Pons (tissue), 1 donor: Measurements from ENCODE around the gene NUAK2.

ENCODE experiments used
- DNase-seq: peaks from one replicate; pipeline ENCODE4 v3.0.0-alpha.2; 2016; ENCODE audit warnings: low spot score

The NUAK2 gene

DNA sequence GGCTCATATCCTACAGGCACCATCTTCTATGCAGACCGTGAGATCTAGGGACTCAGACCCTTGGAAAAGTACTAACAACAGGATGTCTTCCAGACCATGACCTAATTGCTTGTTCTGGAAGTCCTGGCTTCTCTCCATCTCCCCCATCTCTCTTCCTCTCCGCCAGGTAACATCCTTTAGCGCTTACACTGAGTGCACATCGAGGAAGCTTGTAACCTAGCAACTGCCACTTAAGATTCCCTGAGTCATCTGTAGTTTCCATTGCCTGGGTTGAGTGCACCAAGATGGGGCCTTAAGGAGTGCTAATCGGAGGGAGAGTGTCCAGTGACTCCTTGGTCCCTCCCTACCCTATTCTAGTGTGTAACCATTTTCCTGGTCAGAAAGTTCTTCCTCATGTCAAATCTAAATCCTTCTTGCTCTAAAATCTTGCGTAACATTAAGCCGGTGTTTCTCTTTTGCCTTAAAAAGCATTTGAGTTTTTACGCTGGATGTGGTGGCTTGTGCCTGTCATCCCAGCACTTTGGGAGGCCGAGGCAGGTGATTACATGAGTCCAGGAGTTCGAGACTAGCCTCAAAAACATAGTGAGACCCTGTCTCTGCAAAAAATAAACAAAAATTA is 25.5 kb upstream of the NUAK2 start:
- no peak for DNase-seq

DNA sequence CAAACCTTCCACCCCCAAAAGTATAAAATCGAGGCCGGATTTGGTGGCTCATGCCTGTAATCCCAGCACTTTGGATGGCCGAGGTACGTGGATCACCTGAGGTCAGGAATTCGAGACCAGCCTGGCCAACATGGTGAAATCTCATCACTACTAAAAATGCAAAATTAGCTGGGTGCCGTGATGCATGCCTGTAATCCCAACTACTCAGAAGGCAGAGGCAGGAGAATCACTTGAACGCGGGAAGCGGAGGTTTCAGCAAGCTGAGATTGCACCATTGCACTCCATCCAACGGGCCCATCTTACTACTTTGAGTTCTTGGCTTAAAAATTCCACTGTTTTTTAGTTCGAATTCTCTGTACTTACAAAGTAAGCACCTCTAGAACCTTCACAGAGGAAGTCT is 24.2 kb upstream of the NUAK2 start:
- no peak for DNase-seq

DNA sequence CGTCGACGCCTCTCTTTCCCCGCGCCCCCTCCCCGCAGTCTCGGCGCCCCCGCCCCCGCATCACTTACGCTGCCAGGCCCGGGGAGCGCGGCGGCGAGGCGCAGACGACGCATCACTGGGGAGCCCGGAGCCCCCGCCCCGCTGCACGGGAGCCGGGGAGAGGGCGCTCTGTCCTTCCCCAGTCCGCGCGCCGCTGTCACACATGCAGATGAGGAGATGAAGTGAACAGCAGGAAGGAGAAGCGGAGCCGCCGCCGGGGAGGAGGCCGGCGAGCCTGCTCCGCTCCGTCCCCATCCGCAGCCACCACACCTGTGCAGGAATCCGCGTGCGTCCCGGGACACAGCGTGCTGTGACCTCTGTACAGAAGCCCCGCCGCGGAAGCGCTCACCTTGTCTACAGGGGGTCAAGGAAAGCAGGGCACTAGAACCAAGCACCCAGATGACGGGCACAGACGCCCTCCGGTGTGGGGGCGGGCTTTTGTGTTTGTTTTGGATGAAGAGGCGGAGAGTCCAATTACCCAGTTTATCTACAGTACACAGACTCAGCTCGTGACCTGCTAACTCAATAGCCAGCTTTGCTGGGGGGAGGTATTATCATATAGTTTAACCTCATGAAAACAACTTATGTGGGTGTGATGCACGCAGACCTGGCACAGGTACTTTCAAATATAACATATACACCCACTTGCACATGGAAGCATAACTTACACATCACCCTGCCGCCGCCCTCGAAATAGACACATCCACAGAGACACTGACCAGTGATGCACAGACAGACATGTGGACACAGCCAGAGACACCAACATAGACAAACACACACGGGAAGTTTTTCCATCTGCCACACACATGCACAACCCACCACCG is 22.8 kb upstream of the NUAK2 start:
- DNase-seq, result no peak

DNA sequence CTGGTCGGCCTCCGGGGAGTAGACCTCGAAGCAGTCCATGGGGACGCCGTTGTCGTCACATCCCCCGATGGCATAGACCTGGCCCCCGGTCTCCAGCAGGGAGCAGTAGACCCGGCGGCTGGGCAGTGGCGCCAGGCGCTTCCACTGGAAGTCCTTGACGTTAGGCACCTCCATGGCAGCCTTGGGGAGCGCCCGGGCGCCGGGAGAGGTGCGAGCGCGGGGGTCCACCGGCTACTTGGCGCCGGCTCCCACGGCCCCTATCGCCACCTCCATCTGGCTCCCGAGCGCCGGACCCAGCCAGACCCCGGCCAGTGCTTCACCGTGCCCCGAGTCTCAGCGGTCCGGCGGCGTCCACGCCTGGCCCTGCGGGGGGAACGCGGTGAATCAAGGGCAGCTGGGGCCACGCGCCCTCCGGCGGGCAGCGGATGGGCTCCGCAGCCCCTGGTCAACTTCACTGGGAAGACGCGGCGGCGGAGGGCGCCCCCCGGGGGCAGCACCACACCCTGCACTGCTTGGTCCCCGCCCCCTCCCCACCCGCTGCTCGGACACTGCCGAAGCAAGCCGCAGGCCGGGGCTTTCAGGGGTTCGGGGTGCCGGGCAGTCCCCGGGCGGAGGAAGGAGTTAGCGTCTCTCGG is 22.0 kb upstream of the NUAK2 start:
- no peak for DNase-seq

DNA sequence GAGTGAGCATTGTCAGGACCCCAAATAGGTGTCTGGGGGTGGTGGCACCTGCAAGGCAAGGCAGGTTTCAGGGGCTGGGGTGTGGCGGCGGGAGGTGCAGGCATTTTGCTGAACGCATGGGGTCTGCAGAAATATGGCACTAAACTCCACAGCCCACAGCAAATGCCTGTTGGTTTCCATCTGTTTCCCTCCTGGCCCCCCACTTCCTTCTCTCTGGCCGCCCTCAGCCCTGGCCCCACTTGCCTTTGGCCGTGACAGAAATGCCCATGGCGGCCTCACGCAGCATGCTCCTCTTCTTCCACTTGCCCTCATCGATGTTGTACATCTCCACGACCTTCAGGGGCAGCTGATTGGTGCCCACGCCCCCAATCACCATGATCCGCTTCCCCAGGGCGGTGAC is 21.4 kb upstream of the NUAK2 start:
- DNase-seq, result no peak

DNA sequence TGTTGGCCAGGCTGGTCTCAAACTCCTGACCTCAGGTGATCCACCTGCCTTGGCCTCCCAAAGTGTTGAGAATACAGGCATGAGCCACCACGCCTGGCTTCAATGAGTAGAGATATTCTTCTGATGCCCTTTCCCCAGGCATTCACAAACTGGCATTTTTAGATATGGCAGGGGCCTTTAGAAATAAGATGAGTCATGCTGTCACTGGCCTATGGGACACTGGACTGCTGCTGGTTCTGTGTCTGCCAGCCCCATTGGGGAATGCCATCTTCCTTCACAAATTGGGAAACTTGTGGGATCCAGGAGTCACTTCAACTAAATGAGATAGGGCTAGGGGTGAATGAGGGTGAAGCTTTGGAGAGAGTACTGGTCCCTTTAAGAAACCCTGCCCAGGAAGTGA is 19.1 kb upstream of the NUAK2 start:
- DNase-seq, result no peak

DNA sequence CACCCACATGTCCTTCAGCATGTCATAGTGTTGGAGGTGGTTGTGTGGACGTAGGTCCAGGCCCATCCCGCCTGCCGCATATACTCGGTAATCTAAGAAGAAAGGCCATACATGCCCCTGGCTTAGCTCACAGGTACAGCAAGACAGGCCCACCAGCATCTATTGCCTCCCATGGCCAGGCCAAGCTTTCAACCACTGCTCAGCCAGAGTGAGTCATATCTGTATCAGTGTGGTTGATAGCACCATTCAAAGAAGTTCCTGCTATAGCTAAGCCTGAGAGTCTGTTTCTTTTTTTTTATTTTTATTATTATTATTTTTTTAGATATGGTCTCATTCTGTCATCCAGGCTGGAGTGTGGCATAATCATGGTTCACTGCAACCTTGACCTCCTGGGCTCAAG is 18.2 kb upstream of the NUAK2 start:
- DNase-seq, result no peak

DNA sequence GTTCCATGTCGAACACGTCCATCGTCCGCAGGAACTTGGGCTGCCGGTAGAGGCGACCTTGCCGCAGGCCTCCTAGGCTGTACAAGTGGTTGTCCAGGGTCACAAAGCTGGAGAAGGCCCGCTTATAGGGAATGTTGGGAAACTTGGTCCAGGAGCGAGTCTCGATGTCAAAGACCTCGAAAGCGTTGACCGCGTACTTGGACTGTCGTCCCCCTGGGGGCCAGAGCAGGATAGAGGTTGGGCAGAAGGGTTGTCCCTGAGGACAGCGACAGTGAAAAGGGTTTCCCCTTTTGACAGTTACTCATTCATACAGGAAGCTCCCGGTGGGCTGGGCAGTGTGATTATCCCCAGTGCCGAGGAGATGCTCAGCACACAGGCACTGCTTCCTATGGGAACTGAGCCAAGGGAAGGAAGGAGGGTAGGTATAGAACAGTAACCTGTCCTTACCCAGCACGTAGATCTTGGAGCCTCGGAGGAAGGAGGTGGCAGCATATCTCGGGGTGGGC is 17.7 kb upstream of the NUAK2 start:
- DNase-seq, result no peak

DNA sequence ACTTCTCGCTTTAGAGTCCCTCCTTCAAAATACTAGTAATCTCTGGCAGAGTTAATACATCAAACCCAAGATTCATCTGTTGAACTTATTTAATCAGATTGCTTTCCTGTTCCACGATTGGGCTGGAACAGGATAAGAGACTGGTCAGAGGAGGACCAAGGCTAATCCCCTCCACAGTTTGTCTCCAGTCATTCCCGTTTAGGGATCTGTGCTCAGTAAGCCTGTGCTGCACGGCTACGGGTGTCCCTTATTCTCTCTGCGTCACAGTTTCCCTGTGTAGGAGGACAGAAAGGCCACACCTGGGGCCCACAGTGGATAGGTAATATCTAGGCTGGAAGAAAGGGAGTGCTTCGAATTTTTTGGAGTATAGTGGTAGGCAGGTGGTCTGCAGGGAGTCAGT is 16.5 kb upstream of the NUAK2 start:
- no peak for DNase-seq

DNA sequence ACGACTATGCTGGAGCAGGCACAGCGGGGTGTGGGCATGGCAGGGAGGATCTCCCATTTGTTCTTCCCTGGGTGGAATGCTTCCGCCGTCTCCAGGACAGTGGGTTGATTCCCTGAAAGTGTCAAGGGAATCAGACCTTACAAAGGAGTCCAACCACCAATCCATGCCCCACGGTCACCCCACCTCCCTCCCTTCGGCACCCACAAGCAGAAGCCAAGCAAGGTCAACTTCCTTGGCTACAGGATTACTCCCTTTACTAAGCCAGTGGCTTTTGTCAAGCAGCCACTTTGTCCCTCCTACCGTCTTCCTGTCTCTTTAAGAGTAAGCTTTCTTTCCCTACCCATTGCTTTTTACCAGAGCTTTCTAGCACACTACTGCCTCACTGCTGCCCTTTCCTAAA is 15.9 kb upstream of the NUAK2 start:
- no peak for DNase-seq

DNA sequence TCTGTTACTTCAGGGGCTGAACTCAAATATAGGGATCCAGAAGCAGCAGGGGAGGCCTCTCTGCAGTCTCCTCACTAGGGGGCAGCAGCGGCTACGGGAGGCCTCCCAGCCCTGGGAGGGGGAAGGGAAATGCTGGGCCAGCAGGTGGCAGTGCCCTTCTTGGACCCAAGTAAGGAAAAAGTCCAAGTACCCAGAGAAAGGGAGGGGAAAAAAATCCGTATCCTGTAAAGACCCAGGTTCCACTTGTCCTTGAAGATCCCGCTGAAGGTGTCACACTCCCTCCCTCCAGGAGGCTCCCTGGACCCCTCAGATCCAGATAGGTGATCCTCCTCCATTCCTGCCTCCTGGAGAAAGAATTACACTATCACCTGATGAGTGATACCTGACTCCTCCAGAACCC is 14.1 kb upstream of the NUAK2 start:
- peak; percentile 84 for DNase-seq

DNA sequence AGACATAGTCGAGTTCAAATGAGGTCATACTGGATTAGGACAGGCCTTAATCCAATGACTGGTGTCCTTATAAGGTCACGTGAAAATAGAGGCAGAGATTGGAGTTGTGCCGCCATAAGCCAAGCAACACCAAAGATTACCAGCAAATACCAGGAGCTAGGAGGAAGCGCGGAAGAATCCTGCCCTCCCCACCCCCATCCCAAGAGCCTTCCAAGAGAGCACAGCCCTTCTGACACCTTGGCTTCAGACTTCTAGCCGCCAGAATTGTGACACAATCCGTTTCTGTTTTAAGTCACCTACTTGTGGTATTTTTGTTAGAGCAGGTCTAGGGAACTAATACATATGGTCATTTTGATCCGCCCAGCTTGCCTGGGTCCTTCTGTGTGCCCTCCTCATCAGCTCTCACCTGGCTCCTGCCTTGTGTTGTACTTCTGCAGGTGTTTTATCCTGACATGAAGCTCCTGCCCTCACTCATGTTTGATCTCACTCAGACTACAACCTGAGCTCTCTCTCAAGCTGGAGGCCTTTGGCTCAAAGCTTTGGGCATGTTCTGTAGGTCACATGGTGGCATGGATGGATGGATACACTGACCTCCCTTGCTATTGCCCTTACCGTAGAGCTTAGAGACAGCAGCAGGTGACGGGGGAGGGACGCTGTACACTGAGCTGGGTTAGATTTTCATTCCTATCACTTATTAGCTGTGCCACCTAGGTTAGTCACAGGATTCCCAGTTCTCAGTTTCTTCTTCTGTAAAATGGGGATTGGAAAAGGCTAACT is 10.7 kb upstream of the NUAK2 start:
- DNase-seq, result no peak

DNA sequence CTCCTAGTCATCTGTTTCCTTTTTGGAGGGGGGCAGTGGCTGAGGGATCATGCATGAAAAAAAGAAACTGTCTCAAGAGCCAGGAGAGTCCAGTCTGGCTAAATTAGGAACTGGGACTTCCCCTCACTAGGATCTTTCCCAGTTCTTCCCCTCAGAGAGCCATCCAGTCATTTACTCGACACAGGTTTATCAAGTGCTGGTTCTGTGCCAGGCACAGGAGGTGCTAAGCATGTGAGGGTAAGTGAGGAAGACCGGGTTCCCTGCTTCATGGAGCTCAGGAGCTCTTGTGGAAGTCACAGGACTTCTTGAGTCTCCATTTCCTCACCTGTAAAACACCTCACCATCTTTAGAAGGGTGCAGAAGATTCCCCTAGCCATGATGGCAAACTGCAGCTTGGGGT is 8.6 kb upstream of the NUAK2 start:
- DNase-seq, result no peak

DNA sequence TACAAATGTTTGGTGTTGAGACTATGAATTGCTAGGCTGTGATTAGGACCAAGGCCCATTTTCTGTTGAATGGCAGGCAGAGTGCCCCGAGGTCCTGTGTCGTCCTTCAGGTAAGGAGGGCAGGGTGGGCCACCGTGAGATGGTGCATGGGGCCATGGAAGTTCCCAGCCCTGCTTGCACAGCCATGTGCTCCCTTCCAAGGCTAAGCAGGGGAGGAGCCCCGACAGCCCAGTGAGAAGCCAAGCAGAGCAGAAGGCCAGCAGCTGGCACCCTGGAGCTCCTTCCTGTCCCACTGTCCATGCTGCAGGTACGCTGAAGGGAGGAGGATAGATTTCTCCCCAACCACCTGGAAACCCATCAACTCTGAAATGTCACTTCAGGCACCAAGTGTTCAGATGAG is 8.2 kb upstream of the NUAK2 start:
- no peak for DNase-seq

DNA sequence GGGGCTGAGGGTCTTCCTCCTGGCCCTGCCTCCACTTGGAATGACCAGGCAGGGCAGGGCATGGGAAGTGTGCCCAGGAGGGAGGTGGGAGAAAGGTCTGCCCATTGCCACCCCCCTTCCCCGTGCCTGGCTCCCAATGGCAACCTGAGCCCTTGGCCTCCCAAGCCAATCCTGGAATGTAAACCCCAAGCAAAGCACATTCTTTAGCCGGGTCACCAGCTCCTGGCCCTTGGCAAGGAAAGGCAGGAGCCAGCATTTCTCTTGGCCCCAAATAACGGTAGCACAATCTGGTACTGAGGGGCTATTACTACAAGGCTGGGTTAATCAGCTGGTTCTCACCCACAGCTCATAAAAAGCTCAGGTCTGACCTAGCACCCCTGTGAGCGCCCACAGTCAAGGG is 6.9 kb upstream of the NUAK2 start:
- no peak for DNase-seq

DNA sequence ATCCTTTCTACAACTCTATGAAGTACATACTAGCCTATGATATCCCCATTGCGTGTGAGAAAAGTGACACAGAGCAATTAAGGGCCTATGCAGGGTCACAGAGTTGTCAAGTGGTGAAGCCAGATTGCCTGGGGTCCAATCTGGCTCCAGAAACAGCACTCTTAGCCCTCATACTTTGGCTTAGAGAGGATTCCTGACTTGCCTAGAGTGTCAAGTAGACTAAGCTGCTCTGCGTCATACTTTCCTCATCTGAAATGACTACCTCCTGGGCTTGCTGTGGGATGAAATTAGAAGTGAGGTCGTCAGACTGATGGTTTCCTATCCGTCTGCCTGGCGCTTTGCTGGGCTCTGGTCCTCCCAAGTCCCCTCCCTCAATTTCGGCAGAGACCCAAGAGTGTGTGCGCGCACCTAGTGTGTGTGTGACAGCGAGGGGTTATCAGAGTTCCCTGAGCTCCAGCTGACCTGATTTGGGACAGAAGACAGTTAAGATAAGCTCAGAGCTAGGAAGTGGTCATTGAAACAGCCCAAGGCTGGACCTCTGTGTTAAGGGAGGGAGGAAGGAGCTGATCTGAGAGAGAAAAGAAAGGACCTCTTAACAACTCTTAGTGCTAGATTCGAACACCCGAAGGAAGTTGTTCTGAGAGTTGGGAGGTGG is 5.4 kb upstream of the NUAK2 start:
- no peak for DNase-seq

DNA sequence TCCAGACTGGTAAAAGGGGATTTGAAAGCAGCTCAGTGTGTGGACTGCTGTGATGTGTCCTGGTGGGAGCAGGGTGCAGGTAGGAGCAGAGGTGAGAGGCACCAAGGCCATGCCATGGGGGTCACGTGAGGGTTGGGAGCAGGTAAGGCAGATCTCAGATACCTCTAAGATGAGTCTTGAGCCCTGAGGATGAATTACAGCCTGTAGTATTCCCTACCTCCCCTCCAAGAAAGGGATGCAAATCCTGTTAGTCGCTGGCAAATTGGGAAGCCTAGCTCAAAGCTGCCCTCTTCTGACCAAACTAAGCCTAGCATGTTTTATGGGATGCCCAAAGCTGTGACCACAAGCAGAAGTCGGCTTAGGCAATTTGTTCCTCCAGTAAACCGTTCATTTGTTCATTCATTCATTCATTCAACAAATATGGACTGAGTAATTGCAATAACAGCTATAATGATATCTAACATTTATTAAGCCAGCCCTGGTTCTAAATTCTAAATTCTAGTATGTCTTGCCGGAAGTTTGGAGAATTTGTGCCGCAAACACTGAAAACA is 3.9 kb upstream of the NUAK2 start:
- peak; percentile 86 for DNase-seq

DNA sequence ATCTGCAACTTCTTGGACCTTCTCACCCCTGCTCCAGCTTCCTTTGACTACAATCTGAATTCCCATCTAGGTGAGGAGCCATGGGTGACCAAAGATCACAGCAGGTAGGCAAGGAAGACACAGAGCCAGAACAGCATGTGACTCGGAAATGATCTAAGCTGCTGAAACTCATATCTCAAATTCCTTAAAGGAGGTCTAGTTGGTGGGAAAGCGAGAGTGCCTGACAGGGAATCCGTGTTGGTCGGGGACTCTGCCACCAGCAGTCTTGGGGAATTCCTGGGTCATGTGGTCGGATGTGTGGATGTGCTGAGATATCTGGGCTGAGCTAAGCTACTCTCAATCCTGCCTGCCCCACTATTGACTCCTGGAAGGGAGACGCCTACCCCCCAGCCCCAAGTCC is 3.2 kb upstream of the NUAK2 start:
- no peak for DNase-seq

DNA sequence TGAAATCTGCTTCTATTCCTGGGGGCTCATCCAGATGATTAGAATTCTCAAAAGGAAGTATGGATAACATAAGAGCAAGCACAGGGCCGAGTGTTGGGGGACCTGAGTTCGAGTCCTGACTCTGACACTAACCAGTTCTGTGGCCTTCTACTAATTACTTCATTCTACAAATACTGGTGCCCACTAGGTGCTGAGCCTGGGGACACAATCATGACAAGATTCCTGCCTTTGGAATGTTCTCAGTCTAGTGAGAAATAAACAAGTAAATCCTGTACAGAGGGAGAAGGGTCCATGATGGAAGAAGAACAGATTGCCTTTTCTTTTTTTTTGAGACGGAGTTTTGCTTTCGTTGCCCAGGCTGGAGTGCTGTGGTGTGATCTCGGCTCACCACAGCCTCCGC is 2.2 kb upstream of the NUAK2 start:
- no peak for DNase-seq

DNA sequence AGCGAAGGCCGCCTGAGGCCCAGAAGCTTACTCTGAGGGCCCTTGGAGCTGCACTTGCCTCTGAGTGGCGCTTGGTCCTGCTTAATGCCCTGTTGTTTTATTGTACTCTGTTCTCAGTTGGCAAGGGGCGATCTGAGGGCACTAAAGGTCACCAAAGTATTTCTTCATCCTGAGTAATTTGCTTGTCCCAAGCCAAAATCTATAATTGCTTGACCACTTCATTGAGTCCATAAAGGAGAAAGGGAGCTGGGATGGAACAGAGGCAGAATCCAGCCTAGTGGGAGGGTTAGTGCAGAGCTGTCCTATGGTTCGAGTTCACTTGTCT is 376 bp upstream of the NUAK2 start:
- no peak for DNase-seq

DNA sequence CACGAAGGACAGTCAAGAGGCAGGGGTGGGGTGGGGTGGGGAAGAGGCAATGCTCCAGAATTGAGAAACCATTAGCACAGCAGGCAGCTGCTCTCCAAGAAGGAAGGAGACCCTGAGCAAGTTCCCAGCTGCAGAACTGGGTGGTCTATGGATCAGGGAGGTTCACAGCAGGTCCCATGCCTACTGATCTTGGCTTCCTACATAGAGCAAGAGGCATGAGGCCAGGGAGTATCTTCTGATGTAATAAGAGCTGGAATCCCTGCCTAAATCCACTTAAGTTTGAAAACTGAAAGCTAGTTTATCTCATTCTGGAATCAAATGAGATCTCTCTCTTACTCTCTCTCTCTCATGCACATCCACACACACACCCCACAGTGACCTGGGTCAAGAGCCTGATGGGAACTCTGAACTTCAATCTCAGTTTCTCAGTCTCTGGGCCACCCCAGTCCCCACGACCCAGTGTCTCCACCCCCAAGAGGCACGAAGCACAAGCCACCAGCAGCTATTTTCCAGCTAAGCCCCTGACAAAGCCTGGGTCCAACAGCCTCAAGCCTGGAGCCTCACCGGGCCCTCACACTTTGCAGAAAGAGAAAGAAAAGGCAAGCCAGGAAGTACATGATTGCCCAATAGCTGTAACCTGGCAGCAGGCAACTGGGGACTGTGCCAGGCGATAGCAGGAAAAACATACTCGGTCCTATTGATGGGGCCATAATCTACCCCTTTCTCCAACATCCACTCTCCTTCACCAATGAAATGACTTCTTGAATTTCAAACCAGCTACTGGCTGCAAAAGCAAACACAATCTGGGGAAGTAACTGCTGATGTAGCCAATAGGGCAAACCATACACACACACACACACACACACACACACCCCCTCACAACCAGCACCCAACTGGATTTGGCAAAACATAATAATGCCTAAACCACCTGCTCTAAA is 2.2 kb downstream of the NUAK2 start:
- DNase-seq, result peak; percentile 34
